Stimulated activated CD4-positive, alpha-beta T cell treated with anti-CD3 and anti-CD28 coated beads, Interleukin-15, amount 100 ng/mL, for 1 hour (primary cell): Measurements from ENCODE around the gene ZNF862.
A peak's percentile ranks its signal among the peaks of the same experiment; 100 is the strongest.

Source experiments
- DNase-seq, 2 donors: peaks; one replicate each; pipeline ENCODE4 v3.0.0-alpha.2; 2020; ENCODE audit warnings: low read depth in 1 of 2, low spot score in 1 of 2

ZNF862 gene

GRCh38 chr7:149838224-149838991, at the start of gene ZNF862:
ZNF862 (plus strand) TSS chr7:149838375; CDS start chr7:149838612, 237 bp downstream.
- peak; percentile 92 for DNase-seq

- DNase-seq: no peak
These were observed 49.1 kb upstream of the ZNF862 start for GRCh38 chr7:149789101-149789500.

- peak in 1 of 2 donors; percentile 16 for DNase-seq
These were observed 48.0 kb upstream of the ZNF862 start for GRCh38 chr7:149790146-149790548.

- DNase-seq: no peak
These were observed 47.3 kb upstream of the ZNF862 start for GRCh38 chr7:149790754-149791360.

GRCh38 chr7:149791411-149792219, 46.6 kb upstream of the ZNF862 start:
- no peak for DNase-seq

GRCh38 chr7:149792220-149792595, 46.0 kb upstream of the ZNF862 start:
- no peak for DNase-seq

GRCh38 chr7:149793261-149793660, 44.9 kb upstream of the ZNF862 start:
- no peak for DNase-seq

- DNase-seq: no peak
These were observed 43.5 kb upstream of the ZNF862 start for GRCh38 chr7:149794661-149795060.

GRCh38 chr7:149795126-149795525, 43.0 kb upstream of the ZNF862 start:
- DNase-seq: no peak

- DNase-seq: no peak
These were observed 41.8 kb upstream of the ZNF862 start for GRCh38 chr7:149796287-149796860.

- DNase-seq: no peak
These were observed 40.4 kb upstream of the ZNF862 start for GRCh38 chr7:149797771-149798170.

- peak; percentile 30 to 39 for DNase-seq
These were observed 38.6 kb upstream of the ZNF862 start for GRCh38 chr7:149799397-149800168.

- no peak for DNase-seq
These were observed 38.0 kb upstream of the ZNF862 start for GRCh38 chr7:149800169-149800555.

GRCh38 chr7:149801002-149801566, 37.1 kb upstream of the ZNF862 start:
- DNase-seq: no peak

- DNase-seq: no peak
These were observed 36.4 kb upstream of the ZNF862 start for GRCh38 chr7:149801816-149802215.

GRCh38 chr7:149802966-149803365, 35.2 kb upstream of the ZNF862 start:
- DNase-seq: no peak

GRCh38 chr7:149803551-149804074, 34.6 kb upstream of the ZNF862 start:
- DNase-seq: no peak

- DNase-seq: no peak
These were observed 34.1 kb upstream of the ZNF862 start for GRCh38 chr7:149804106-149804505.

- no peak for DNase-seq
These were observed 31.4 kb upstream of the ZNF862 start for GRCh38 chr7:149806726-149807125.

- DNase-seq: no peak
These were observed 29.9 kb upstream of the ZNF862 start for GRCh38 chr7:149808311-149808710.
